Measurements from ENCODE around the gene TIMM10. TPM values are rescaled to one million over a fixed set of nuclear protein-coding genes. Genes with fewer than 3 reads are reported as not detected.

The TIMM10 gene
- total RNA-seq, 4 donors from 2014 or later = 1.6 to 36.8 (median 34.0) TPM; not detected in 1

DNA sequence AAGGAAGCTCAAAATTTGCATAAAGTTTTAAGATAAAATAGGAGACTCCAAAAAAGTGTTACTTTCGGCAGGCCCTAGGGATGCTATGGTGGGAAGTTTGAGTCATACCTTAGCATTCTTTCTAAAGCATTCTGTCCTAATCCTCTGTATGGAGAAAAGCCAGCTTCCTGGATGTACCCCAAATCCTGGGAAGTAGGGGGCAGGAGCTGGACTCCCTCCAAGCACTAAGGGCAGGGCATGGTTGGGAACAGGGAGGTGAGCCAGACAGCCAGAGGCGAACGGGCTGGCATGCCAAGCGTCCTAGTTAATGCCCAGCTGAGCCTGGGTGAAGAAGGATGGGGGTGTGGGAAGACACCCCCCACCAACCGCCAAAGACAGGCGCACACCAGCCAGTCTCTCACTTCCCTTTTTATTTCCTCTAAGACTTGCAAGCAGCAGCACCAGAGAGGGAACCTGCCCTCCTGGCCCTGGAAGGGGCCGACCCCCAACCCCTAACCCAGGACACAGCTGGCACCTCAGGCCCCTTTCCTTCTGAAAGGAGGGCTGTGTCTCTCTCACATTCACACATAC lies 46.3 kb downstream of the TIMM10 start:
- TF ChIP-seq, protein P1, sequence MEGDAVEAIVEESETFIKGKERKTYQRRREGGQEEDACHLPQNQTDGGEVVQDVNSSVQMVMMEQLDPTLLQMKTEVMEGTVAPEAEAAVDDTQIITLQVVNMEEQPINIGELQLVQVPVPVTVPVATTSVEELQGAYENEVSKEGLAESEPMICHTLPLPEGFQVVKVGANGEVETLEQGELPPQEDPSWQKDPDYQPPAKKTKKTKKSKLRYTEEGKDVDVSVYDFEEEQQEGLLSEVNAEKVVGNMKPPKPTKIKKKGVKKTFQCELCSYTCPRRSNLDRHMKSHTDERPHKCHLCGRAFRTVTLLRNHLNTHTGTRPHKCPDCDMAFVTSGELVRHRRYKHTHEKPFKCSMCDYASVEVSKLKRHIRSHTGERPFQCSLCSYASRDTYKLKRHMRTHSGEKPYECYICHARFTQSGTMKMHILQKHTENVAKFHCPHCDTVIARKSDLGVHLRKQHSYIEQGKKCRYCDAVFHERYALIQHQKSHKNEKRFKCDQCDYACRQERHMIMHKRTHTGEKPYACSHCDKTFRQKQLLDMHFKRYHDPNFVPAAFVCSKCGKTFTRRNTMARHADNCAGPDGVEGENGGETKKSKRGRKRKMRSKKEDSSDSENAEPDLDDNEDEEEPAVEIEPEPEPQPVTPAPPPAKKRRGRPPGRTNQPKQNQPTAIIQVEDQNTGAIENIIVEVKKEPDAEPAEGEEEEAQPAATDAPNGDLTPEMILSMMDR (IDR thresholded peaks at IDR 0.05) = no peak
- TF ChIP-seq POLR2A (IDR thresholded peaks at IDR 0.05) (no peak), POLR2AphosphoS5 (IDR thresholded peaks at IDR 0.05) (no peak), EP300 (IDR thresholded peaks at IDR 0.05; ENCODE audit: low read depth) (no peak)
- H3K4me1 ChIP-seq = peaks cover 11 to 13% (median 12%) of the 10 kb centered on the region in 4 donors
- 60 to 78% methylated on average over 4 to 7 of the region's 7 CpGs for WGBS, 2 donors (ENCODE audit: low coverage in 1 of 2)
- intact Hi-C loops (cut with DNase I; ENCODE audit: low total_unique reads) (no loop called here), in situ Hi-C loops (cut with MboI; ENCODE audit: low pct_ligation_motif_present in 1 of 4, low pct_unique_long_range_greater_than_20kb in 1 of 4, low sequenced_read_pairs in 3 of 4) (loop anchor here in 2 of 4 donors (25.0 kb wide), 1 partner anchor 147 kb away; the partner anchor contains the start of genes P2RX3 (in 2 of the 2) and SSRP1 (in 2 of the 2))
- DNase-seq = no peak
- peaks cover 0 to 8% (median 0%) of the 10 kb centered on the region in 4 donors for H3K36me3 ChIP-seq
- H3K4me3 ChIP-seq = no peak overlapping the region
- no peak overlapping the region for H3K27ac ChIP-seq
- H3K9me3 ChIP-seq = no peaks in the 10 kb centered on the region
- H3K27me3 ChIP-seq = peaks cover 24% of the 10 kb centered on the region

DNA sequence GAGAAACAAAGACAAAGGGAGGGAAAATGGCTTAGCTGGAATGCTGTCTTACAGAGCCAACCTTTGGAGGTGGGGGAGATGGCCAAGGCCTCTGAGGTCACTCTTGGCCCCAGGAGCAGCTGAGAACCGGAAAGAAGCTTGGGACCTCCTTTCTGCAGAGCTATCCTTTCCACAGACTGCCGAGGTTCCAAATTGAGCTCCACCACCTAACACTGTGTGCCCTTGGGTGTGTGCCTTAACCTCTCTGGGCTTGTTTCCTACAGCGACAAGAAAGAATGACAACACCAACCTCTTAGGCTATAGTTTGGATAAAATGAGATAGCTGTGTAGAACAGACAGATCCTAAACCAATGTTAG lies 47.0 kb downstream of the TIMM10 start:
- intact Hi-C loops (cut with DNase I; ENCODE audit: low total_unique reads) (no loop called here), in situ Hi-C loops (cut with MboI; ENCODE audit: low pct_ligation_motif_present in 1 of 4, low pct_unique_long_range_greater_than_20kb in 1 of 4, low sequenced_read_pairs in 3 of 4) (loop anchor here in 2 of 4 donors (25.0 kb wide), 1 partner anchor 146 kb away; the partner anchor contains the start of genes P2RX3 (in 2 of the 2) and SSRP1 (in 2 of the 2))
- no peak overlapping the region for H3K4me3 ChIP-seq
- WGBS, 2 donors (ENCODE audit: low coverage in 1 of 2) = 70% methylated on average over 3 of the region's 3 CpGs; no CpG with 5 or more reads in 1 of the 2 donors
- DNase-seq = no peak
- H3K4me1 ChIP-seq = peaks cover 11 to 13% (median 12%) of the 10 kb centered on the region in 4 donors
- peaks cover 0 to 8% (median 0%) of the 10 kb centered on the region in 4 donors for H3K36me3 ChIP-seq
- H3K27ac ChIP-seq = no peak overlapping the region
- H3K27me3 ChIP-seq = peaks cover 24% of the 10 kb centered on the region
- H3K9me3 ChIP-seq = no peaks in the 10 kb centered on the region
- no peak for TF ChIP-seq POLR2A (IDR thresholded peaks at IDR 0.05)
- TF ChIP-seq EP300 (IDR thresholded peaks at IDR 0.05; ENCODE audit: low read depth) = no peak
- TF ChIP-seq, protein P1 (IDR thresholded peaks at IDR 0.05) = no peak
- no peak for TF ChIP-seq POLR2AphosphoS5 (IDR thresholded peaks at IDR 0.05)

DNA sequence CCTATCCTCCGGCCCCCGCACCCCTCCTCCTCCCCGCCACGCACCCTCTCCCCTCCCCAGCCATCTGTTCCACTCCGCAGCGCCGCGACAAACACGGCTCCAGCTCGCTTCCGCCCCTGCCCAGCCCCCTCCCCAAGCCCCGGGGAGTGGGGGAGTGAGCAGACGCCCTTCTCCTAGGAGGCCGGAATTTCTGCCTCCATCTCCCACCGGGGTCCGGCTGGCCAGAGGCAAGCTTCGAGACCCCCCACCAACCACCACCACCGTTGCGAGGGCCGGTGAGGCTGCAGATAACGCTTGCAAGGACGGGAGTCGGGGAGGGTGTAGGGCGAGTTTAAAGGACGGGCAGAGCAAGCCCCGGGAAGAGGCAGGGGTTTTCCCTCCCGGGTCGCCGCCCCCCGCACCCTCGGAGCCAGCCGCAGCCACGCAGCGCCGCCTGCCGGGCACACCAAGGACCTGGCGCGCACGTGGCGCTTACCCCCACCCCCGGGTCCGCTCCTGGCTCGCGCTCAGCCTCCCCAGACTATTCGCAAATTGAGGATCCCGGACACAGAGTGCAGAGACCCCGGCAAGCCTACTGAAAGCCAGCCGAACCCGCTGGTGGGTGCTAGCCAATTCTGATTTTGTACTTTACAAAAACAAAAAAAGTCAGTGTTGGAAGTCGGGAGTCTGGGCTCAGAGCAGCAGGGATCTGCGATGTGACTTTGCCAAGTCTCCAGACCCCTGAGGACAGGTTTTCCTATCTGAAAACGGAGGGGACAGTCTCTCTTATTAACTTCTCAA lies 47.6 kb downstream of the TIMM10 start:
- no peaks in the 10 kb centered on the region for H3K9me3 ChIP-seq
- peaks cover 0 to 8% (median 0%) of the 10 kb centered on the region in 4 donors for H3K36me3 ChIP-seq
- H3K4me1 ChIP-seq = peaks cover 11 to 13% (median 12%) of the 10 kb centered on the region in 4 donors
- peaks cover 24% of the 10 kb centered on the region for H3K27me3 ChIP-seq
- WGBS, 2 donors (ENCODE audit: low coverage in 1 of 2) = 3 to 21% methylated on average over 3 to 47 of the region's 52 CpGs
- in situ Hi-C loops (cut with MboI; ENCODE audit: low pct_ligation_motif_present in 1 of 4, low pct_unique_long_range_greater_than_20kb in 1 of 4, low sequenced_read_pairs in 3 of 4) = loop anchor here in 2 of 4 donors (25.0 kb wide), 1 partner anchor 146 kb away; the partner anchor contains the start of genes P2RX3 (in 2 of the 2) and SSRP1 (in 2 of the 2)
- intact Hi-C loops (cut with DNase I; ENCODE audit: low total_unique reads) = no loop called here
- DNase-seq = peak; percentile 35
- peak overlapping the region in 2 of 4 donors; percentile 10 to 30 for H3K4me3 ChIP-seq
- no peak overlapping the region for H3K27ac ChIP-seq
- TF ChIP-seq, protein P1 (IDR thresholded peaks at IDR 0.05) = peak; percentile 32 to 67 (median 56)
- no peak for TF ChIP-seq POLR2A (IDR thresholded peaks at IDR 0.05)

All from transverse colon (tissue), 4 donors.